H1 (cell line): ENCODE data around the gene SLC35E1. TPM values are rescaled to one million over a fixed set of nuclear protein-coding genes. Genes with fewer than 3 reads are reported as not detected.

Source experiments
- CTCF ChIA-PET: fragments of 300-600 bp; sonication (Branson Sonifier 250); formaldehyde crosslinking; loops from one replicate; lab custom pipeline; 2021; ENCODE audit not compliant: partially characterized antibody; lab: Charles Lee
- POLR2A ChIA-PET: fragments of 300-600 bp; sonication (Branson Sonifier 250); formaldehyde crosslinking; loops from one replicate; lab custom pipeline; 2021; ENCODE audit warnings: inconsistent platforms; ENCODE audit not compliant: partially characterized antibody; lab: Charles Lee
- DNase-seq, 2 experiments: peaks; one replicate each; pipeline versions ENCODE4 v3.0.0 to v3.0.0-alpha.2; 2010 to 2022; ENCODE audit warnings: low spot score in 2 of 2, low read depth in 1 of 2, mixed read lengths in 1 of 2
- FAIRE-seq: peaks from 2 replicates; lab custom pipeline; 2011; peaks lifted over from hg19 to GRCh38; lab: Jason Lieb, UNC
- H2AFZ ChIP-seq: 2 replicates; pipeline ENCODE4 v1.8.1; 2012; ENCODE audit warnings: low read length, inconsistent platforms
- H2AK5ac ChIP-seq: 2 replicates; pipeline ENCODE4 v1.6.1; 2013; ENCODE audit warnings: low read depth, low read length
- H2BK120ac ChIP-seq: replicated peaks from 2 replicates; pipeline ENCODE3; 2013; ENCODE audit warnings: low read depth, low read length, inconsistent platforms
- H2BK12ac ChIP-seq: 2 replicates; pipeline ENCODE4 v1.6.1; 2013; ENCODE audit warnings: low read depth, low read length
- H2BK15ac ChIP-seq: 2 replicates; pipeline ENCODE4 v1.6.1; 2013; ENCODE audit warnings: low read length
- H2BK20ac ChIP-seq: 2 replicates; pipeline ENCODE4 v1.6.1; 2013; ENCODE audit warnings: low read length
- H2BK5ac ChIP-seq: 2 replicates; pipeline ENCODE4 v1.6.1; 2013; ENCODE audit warnings: low read depth, low read length
- H3K14ac ChIP-seq: 2 replicates; pipeline ENCODE4 v1.6.1; 2013; ENCODE audit warnings: inconsistent platforms; ENCODE audit not compliant: insufficient read length
- H3K18ac ChIP-seq: 2 replicates; pipeline ENCODE4 v1.6.1; 2013; ENCODE audit warnings: low read length; ENCODE audit errors: extremely low read depth
- H3K23ac ChIP-seq: 2 replicates; pipeline ENCODE4 v1.6.1; 2013; ENCODE audit warnings: inconsistent platforms; ENCODE audit not compliant: insufficient read length
- H3K23me2 ChIP-seq: 2 replicates; pipeline ENCODE4 v1.6.1; 2013; ENCODE audit warnings: low read depth, low read length
- H3K27ac ChIP-seq: 2 replicates; pipeline ENCODE4 v1.6.1; 2011; ENCODE audit warnings: low read depth, low read length, inconsistent platforms
- H3K27me3 ChIP-seq, 4 experiments: replicated peaks in 1 of 4; 1 replicate in 1 of 4; 2 replicates in 3 of 4; pipeline versions ENCODE4 v1.6.1 to v1.8.1; 2011 to 2013; ENCODE audit warnings: low read length in 3 of 4, mild to moderate bottlenecking in 3 of 4, inconsistent platforms in 2 of 4, mixed read lengths in 2 of 4, moderate library complexity in 1 of 4; ENCODE audit not compliant: control insufficient read depth in 3 of 4, insufficient read depth in 3 of 4; ENCODE audit errors: extremely low read depth in 1 of 4
- H3K36me3 ChIP-seq, 4 experiments: 2 replicates each; pipeline versions ENCODE4 v1.6.1 to v1.8.1; 2011 to 2013; ENCODE audit warnings: mild to moderate bottlenecking in 4 of 4, low read length in 3 of 4, moderate library complexity in 2 of 4, control low read depth in 1 of 4, inconsistent platforms in 1 of 4; ENCODE audit not compliant: insufficient read depth in 4 of 4, control insufficient read depth in 2 of 4
- H3K4ac ChIP-seq: replicated peaks from 2 replicates; pipeline ENCODE3; 2013; ENCODE audit warnings: low read length, low read depth, mixed read lengths, inconsistent platforms; ENCODE audit not compliant: insufficient read length
- H3K4me1 ChIP-seq, 4 experiments: replicated peaks in 1 of 4; 1 replicate in 1 of 4; 2 replicates in 3 of 4; pipeline versions ENCODE4 v1.6.1 to v1.8.1; 2011 to 2013; ENCODE audit warnings: low read length in 3 of 4, inconsistent platforms in 2 of 4, mixed read lengths in 1 of 4; ENCODE audit not compliant: insufficient read depth in 4 of 4, control insufficient read depth in 3 of 4
- H3K4me2 ChIP-seq, 2 experiments: 2 replicates each; pipeline versions ENCODE4 v1.6.1 to v1.8.1; 2011 to 2013; ENCODE audit warnings: low read depth in 2 of 2, low read length in 2 of 2, control low read depth in 1 of 2, inconsistent platforms in 1 of 2, mild to moderate bottlenecking in 1 of 2; ENCODE audit not compliant: insufficient read depth in 1 of 2
- H3K4me3 ChIP-seq, 4 experiments: fragments of 200-600, 300-600 bp in 1 of 4; sonication (generic), shearing (Covaris generic), sonication (Bioruptor Twin) in 1 of 4; 2 replicates each; pipeline versions ENCODE4 v1.5.1 to v1.8.1; 2011 to 2016; ENCODE audit warnings: low read length in 4 of 4, low read depth in 3 of 4, control low read depth in 2 of 4, inconsistent platforms in 2 of 4, mild to moderate bottlenecking in 2 of 4, mixed read lengths in 1 of 4, moderate library complexity in 1 of 4; ENCODE audit not compliant: insufficient read depth in 2 of 4; ENCODE audit errors: extremely low read depth in 1 of 4
- H3K56ac ChIP-seq: replicated peaks from 2 replicates; pipeline ENCODE3; 2013; ENCODE audit warnings: low read depth, mild to moderate bottlenecking, mixed read lengths, low read length, inconsistent platforms; ENCODE audit not compliant: insufficient read length
- H3K79me1 ChIP-seq: 2 replicates; pipeline ENCODE4 v1.6.1; 2013; ENCODE audit warnings: low read depth, low read length, control low read depth
- H3K79me2 ChIP-seq, 2 experiments: 2 replicates each; pipeline versions ENCODE4 v1.6.1 to v1.8.1; 2012 to 2013; ENCODE audit warnings: low read length in 2 of 2, mild to moderate bottlenecking in 2 of 2, inconsistent platforms in 1 of 2; ENCODE audit not compliant: insufficient read depth in 2 of 2, control insufficient read depth in 1 of 2
- H3K9ac ChIP-seq, 4 experiments: replicated peaks in 1 of 4; 1 replicate in 1 of 4; 2 replicates in 3 of 4; pipeline versions ENCODE4 v1.6.1 to v1.8.1; 2011 to 2013; ENCODE audit warnings: low read depth in 3 of 4, low read length in 3 of 4, control low read depth in 2 of 4, mild to moderate bottlenecking in 2 of 4, moderate library complexity in 2 of 4, inconsistent platforms in 1 of 4; ENCODE audit errors: extremely low read depth in 1 of 4
- H3K9me3 ChIP-seq, 2 experiments: 2 replicates each; pipeline versions ENCODE4 v1.6.1 to v1.8.1; 2012 to 2013; ENCODE audit warnings: mild to moderate bottlenecking in 2 of 2, moderate library complexity in 2 of 2, control low read depth in 1 of 2, inconsistent platforms in 1 of 2, low read depth in 1 of 2, low read length in 1 of 2, mixed read lengths in 1 of 2; ENCODE audit not compliant: insufficient read depth in 2 of 2
- H4K20me1 ChIP-seq, 2 experiments: replicated peaks in 1 of 2; 2 replicates each; pipeline versions ENCODE3 to v1.8.1; 2011 to 2013; ENCODE audit warnings: inconsistent platforms in 2 of 2, low read length in 2 of 2, mild to moderate bottlenecking in 1 of 2; ENCODE audit not compliant: insufficient read depth in 2 of 2, control insufficient read depth in 1 of 2
- H4K5ac ChIP-seq: 2 replicates; pipeline ENCODE4 v1.6.1; 2013; ENCODE audit warnings: low read length, low read depth, mixed read lengths, inconsistent platforms; ENCODE audit not compliant: insufficient read length
- H4K8ac ChIP-seq: 2 replicates; pipeline ENCODE4 v1.8.0; 2013; ENCODE audit warnings: mild to moderate bottlenecking, moderate library complexity, low read length, inconsistent platforms; ENCODE audit not compliant: insufficient read depth; ENCODE audit errors: extremely low read depth
- H4K91ac ChIP-seq: replicated peaks from 2 replicates; pipeline ENCODE3; 2013; ENCODE audit warnings: low read length, mixed read lengths, inconsistent platforms; ENCODE audit not compliant: insufficient read length
- TEAD4 ChIP-seq: IDR thresholded peaks from 2 replicates; pipeline ENCODE4 v1.6.1; 2012; ENCODE audit warnings: low read depth, low read length, inconsistent platforms, mixed read lengths
- USF2 ChIP-seq: IDR thresholded peaks from 2 replicates; pipeline ENCODE4 v1.6.1; 2011; ENCODE audit warnings: low read length, improper control_type of control experiment
- WGBS, 2 experiments: shearing (Covaris generic) in 1 of 2; methylation state at CpG; one replicate each; pipeline versions ENCODE4 v1.1.6 to v1.1.7; 2013 to 2015; ENCODE audit warnings: low lambda C conversion rate in 2 of 2, mixed read lengths in 2 of 2, inconsistent platforms in 1 of 2, low coverage in 1 of 2, missing lambda C conversion rate in 1 of 2; ENCODE audit not compliant: insufficient replicate concordance in 2 of 2, insufficient coverage in 1 of 2, insufficient read length in 1 of 2; ENCODE audit errors: extremely low coverage in 1 of 2, missing lambda C conversion rate in 1 of 2; 5-methylcytosine and 5-hydroxymethylcytosine counted together
- polyA plus RNA-seq, 7 experiments: library from polyadenylated mRNA; depleted of rRNA in 3 of 7; stranded (reverse) in 5 of 7; unstranded in 2 of 7; fragments of >200 nt in 5 of 7; fragments of 200-250 nt in 2 of 7; gene quantifications; 1 replicate in 5 of 7; 2 replicates in 1 of 7; 4 replicates in 1 of 7; pipeline versions ENCODE4 v1.2.1 to v1.2.3, GENCODE V29; 2011 to 2013; ENCODE audit warnings: missing spikeins in 2 of 7, mixed read lengths in 2 of 7
- total RNA-seq: library from RNA; stranded (reverse); fragmentation: NEBNext Ultra II Directional; extraction: Animal tissue kit (Norgen Biotek cat#: 25700); gene quantifications from 2 replicates; pipeline ENCODE4 v1.2.1, GENCODE V29; 2021

SLC35E1 gene
- total and polyA plus RNA-seq, 2 of the 8 experiments (the other 6 are each of a cell fraction or from before 2014, with no cell fraction given) = 26.0 to 31.9 TPM

GRCh38 chr19:16591803-16592556, 19.8 kb upstream of the SLC35E1 start:
- H3K9ac ChIP-seq = no peak overlapping the region
- H2BK15ac ChIP-seq = no peak overlapping the region
- 83% methylated on average over 9 of the region's 10 CpGs; no CpG with 5 or more reads in 1 of the 2 experiments for WGBS, 2 experiments
- H2BK12ac ChIP-seq = no peak overlapping the region
- DNase-seq = no peak
- peaks cover 13 to 95% of the 10 kb centered on the region in 2 experiments; a peak in 3 of 4 replicates for H3K79me2 ChIP-seq
- H3K4me2 ChIP-seq = no peak overlapping the region; a peak in 2 of 4 replicates
- POLR2A ChIA-PET = interaction anchor here (1.0 to 3.1 kb wide), 7 partner anchors 9 to 77 kb away, joined by 3 to 11 read pairs (median 4); partner anchors contain the start of genes CHERP, MED26 and SLC35E1
- H4K20me1 ChIP-seq = peaks cover 38 to 51% of the 10 kb centered on the region in 2 experiments
- no peak overlapping the region for H2BK20ac ChIP-seq
- peaks cover 10 to 26% (median 18%) of the 10 kb centered on the region in 4 experiments for H3K4me1 ChIP-seq
- no peak overlapping the region for H3K4ac ChIP-seq
- H4K8ac ChIP-seq = no peak overlapping the region
- no peak overlapping the region for H2AFZ ChIP-seq
- H3K9me3 ChIP-seq = no peaks in the 10 kb centered on the region
- no peaks in the 10 kb centered on the region for H3K27me3 ChIP-seq
- no peak overlapping the region for H3K14ac ChIP-seq
- CTCF ChIA-PET = interaction anchor here (0.6 to 2.0 kb wide), 5 partner anchors 16 to 123 kb away, joined by 3 to 5 read pairs (median 3); no protein-coding TSS in a partner anchor
- H3K23me2 ChIP-seq = no peaks in the 10 kb centered on the region
- peaks cover 52% of the 10 kb centered on the region for H3K79me1 ChIP-seq
- FAIRE-seq = no peak
- no peak overlapping the region for H2BK5ac ChIP-seq
- H3K23ac ChIP-seq = no peak overlapping the region
- H3K27ac ChIP-seq = no peak overlapping the region
- H4K5ac ChIP-seq = no peak overlapping the region
- H3K56ac ChIP-seq = no peak overlapping the region
- H2BK120ac ChIP-seq = no peak overlapping the region
- no peaks in the 10 kb centered on the region for H3K36me3 ChIP-seq
- H4K91ac ChIP-seq = no peak overlapping the region
- no peak overlapping the region for H3K4me3 ChIP-seq
- H3K18ac ChIP-seq = no peak overlapping the region; the same call in 1 of the 2 replicates
- no peak overlapping the region for H2AK5ac ChIP-seq
- no peak for TF ChIP-seq USF2
- TF ChIP-seq TEAD4 = peak; percentile 62
